ENCODE data around the gene C2orf81.
A peak's percentile ranks its signal among the peaks of the same experiment; 100 is the strongest.

Gene C2orf81

DNA sequence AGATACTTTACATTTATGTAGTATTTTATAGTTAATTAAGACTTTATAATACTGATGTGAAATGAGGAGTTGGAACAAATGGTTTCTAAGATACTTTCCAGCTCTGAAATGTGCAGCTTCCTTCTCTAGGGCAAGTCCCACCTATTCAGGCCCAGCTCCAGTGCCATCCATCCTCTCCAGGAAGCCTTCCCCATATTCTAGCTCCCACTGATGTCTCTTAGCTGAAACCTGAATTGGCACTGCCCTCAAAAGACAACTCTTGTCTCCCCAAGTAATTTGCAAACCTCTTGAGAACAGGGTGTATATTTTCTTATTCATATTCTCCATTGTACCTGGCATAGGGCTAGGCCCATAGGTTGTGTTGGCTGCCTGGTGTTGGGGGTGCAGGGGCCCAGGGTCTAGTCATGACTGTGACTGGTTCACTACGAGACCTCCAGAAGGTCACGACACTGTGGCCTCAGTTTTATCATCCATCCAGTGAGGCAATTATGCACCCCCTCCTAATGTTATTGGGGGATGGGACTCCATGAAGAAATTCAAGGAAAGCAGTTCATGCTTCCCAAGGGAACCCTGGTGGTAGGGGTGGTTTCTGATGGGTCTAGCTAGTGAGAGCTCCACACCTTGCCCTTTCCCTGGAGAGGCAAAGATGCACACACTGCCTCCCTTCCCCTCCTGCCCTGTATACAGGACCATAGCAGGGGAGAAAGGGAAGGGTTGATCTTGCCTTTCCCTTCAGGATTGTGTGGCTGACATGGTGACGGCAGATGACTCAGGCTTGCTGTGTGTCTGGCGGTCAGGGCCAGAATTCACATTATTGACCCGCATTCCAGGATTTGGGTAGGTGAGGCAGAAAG lies 2.9 kb upstream of the C2orf81 start:
- TF ChIP-seq, protein P1, sequence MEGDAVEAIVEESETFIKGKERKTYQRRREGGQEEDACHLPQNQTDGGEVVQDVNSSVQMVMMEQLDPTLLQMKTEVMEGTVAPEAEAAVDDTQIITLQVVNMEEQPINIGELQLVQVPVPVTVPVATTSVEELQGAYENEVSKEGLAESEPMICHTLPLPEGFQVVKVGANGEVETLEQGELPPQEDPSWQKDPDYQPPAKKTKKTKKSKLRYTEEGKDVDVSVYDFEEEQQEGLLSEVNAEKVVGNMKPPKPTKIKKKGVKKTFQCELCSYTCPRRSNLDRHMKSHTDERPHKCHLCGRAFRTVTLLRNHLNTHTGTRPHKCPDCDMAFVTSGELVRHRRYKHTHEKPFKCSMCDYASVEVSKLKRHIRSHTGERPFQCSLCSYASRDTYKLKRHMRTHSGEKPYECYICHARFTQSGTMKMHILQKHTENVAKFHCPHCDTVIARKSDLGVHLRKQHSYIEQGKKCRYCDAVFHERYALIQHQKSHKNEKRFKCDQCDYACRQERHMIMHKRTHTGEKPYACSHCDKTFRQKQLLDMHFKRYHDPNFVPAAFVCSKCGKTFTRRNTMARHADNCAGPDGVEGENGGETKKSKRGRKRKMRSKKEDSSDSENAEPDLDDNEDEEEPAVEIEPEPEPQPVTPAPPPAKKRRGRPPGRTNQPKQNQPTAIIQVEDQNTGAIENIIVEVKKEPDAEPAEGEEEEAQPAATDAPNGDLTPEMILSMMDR (conservative IDR thresholded peaks at IDR 0.05), result no peak
- no peak overlapping the region for H3K27ac ChIP-seq

DNA sequence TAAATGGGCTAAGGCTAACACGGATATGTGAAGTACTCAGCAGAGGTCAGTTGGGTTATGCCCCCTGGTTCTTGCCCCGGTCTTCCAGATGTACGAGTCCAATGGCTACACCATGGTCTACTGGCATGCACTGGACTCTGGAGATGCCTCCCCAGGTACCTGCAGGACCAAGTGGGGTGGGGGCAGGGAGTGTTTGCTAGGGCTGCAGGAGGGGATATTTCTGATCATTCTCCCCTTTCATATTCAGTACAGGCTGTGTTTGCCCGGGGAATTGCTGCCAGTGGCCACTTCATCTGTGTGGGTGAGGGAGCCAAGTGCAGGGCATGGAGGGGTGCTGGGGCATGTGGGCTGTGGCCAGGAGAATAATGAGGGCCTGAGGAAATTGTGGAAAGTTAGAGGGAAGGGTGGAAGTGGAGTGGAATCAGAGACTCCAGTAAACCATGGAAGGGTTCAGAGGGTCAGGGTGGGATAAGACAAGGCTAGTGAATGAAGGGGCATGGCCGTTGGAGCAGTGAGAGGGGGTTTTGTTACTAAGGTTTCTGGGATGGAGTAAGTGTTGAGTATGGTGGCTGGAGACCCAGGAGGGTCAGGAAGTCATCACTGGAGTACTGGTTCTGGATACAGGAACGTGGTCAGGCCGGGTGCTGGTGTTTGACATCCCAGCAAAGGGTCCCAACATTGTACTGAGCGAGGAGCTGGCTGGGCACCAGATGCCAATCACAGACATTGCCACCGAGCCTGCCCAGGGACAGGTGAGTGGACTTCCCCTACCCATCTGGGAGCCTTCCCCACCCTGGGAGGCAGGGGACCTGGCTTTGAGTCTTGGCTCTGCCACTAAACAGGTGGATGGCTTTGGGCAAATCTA lies 2.0 kb upstream of the C2orf81 start:
- TF ChIP-seq, protein P1 (conservative IDR thresholded peaks at IDR 0.05), result no peak

DNA sequence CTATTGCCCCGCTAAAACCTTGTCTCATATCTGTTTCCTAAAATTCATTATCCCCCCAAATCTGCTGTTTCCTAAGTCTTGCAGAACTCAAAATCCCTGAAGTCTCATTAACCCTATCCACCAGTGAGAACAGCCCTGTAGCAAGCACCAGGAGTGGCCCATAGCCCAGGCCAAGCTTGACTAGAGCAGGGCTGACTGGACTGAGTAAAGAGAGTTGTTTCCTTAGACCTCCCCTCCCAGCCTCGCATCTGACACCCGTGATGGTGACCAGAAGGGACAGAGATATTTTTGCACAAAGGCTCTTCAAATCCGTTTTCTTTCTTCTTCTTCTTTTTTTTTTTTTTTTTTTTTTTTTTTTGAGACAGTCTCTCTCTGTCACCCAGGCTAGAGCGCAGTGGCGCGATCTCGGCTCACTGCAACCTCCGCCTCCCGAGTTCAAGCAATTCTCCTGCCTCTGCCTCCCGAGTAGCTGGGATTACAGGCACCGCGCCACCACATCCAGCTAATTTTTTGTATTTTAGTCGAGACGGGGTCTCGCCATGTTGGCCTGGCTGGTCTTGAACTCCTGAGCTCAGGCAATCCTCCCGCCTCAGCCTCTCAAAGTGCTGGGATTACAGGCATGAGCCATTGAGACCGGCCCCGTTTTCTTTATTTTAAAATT lies 846 bp downstream of the C2orf81 start:
- H3K27ac ChIP-seq, result peak overlapping the region; percentile 75

More for the DNA sequence above, 2.0 kb upstream of the C2orf81 start:
- no peak overlapping the region for H3K27ac ChIP-seq

DNA sequence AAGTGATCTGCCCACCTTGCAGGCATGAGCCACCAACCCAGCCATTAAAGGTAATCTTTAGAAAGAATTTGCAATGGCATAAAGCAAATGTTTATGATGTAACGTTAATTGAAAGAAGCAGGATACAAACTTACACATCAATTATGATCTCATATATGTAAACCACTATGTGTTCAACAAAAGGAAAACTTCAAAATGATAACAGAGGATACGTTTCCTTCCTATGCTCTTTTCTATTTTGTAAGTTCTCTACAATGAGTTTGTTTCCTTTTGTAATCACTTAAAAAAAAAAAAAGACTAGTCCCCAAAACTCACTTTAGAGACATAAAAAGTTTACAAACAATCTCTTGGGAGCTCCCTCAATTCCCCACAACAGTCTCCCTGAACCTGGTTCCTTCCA lies 1.4 kb downstream of the C2orf81 start:
- TF ChIP-seq, protein P1 (conservative IDR thresholded peaks at IDR 0.05), result no peak
- H3K27ac ChIP-seq, result no peak overlapping the region

DNA sequence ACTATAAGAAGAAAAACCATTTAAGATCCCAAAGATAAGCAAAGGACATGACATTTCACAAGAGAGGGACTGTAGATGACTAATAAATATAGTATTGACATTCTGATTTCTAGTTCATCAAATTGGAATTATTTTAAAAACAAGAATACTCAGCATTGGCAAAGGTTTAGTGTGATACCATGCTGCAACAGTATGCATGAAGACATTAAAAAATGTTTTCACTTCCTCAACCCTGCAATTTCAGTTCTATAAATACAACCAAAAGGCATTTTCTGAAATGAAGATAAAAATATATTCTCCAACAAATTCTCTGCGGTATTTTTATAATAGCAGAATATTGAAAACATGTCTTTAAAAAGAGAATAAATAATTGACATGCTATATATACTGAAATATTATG lies 2.1 kb downstream of the C2orf81 start:
- TF ChIP-seq, protein P1 (conservative IDR thresholded peaks at IDR 0.05), result no peak
- no peak overlapping the region for H3K27ac ChIP-seq

DNA sequence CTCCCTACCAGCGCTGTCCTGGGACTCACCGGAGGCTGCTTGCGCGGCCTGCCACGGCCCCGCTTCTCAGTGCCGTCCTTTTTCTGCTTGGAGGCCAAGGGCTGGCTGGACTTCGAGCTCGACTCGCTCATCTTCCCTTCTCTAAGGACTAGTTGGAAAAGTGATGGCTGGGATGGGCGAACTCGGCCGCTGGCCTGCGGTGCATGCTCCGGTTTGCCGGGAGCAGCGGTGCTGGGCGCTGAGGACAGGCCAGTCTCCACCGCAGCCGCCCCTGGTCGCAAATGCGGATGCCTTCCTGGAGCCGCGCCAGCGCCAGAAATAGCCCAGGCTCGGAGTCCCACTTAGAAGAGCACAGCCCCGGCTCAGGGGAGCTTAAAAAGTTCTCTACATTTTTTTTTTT lies 3.1 kb downstream of the C2orf81 start:
- TF ChIP-seq, protein P1 (conservative IDR thresholded peaks at IDR 0.05), result no peak
- no peak overlapping the region for H3K27ac ChIP-seq

DNA sequence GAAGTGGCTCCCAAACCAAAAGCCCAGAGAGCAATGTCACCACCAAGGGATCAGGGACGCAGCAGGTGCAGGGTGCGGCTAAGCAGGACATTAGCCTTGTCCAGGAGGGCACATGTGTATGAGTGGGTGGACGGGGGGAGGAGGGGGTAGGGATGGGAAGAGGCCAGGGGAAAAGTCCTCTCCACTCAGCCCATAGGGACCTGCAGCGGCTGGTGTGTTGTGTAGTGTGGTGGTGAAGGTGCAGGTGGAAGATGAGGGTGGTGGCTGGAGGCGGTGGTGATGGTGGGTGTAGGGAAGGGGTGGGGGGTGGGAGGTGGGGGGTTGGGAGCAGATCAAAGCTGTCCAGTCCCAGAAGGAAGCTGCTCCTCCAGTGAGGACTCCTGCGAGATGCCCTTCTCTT lies 3.7 kb downstream of the C2orf81 start:
- H3K27ac ChIP-seq, result no peak overlapping the region
- TF ChIP-seq, protein P1 (conservative IDR thresholded peaks at IDR 0.05), result no peak

All from VCaP (cell line).